ENCODE results near the gene KLB.
"Not testable (repeated sequence)": the region's sequence is repeated elsewhere in the genome, so short reads cannot be mapped to it uniquely, and the experiment has no call there.

The KLB gene

DNA sequence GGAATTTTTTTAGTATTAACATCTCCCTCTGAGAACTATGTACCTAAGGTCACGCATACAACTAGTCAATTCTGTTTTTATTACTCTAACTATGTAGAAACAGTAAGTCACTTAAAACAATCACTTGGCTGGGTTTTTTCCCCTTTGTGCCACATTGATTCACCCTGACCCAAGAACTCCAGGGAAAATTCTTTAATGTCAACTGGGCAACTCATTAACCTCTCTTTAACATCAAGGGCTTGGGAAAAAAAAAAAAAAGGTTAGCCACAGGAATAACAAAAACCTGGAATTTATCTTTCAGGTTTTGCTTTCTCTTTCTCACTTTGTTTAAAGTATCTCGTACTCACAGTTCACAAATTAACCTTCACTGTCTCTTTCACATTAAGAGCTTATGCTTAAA, 43.9 kb downstream of the KLB start:
- Histone ChIP-seq H3K36me3 (peaks cover 86% of the 10 kb centered on the region), H3K4me3 (no peak overlapping the region)

GRCh38 chr4:39451423-39452023, 44.8 kb downstream of the KLB start:
- Histone ChIP-seq H3K27me3 (no peaks in the 10 kb centered on the region), H3K9ac (no peak overlapping the region), H3K4me2 (no peak overlapping the region), H4K20me1 (peaks cover 84% of the 10 kb centered on the region), H3K4me3 (no peak overlapping the region), H3K9me3 (peaks cover 5% of the 10 kb centered on the region), H3K27ac (no peak overlapping the region), H3K4me1 (peaks cover 12% of the 10 kb centered on the region), H3K36me3 (peaks cover 91% of the 10 kb centered on the region)
- no peak for TF ChIP-seq Cebpa-rat (IDR thresholded peaks at IDR 0.05)

More for the DNA sequence above, 43.9 kb downstream of the KLB start:
- TF ChIP-seq Cebpa-rat (IDR thresholded peaks at IDR 0.05), result no peak
- Histone ChIP-seq H4K20me1 (peaks cover 75% of the 10 kb centered on the region), H3K9ac (no peak overlapping the region), H3K4me2 (no peak overlapping the region), H3K27ac (no peak overlapping the region), H3K9me3 (peaks cover 5% of the 10 kb centered on the region), H3K4me1 (peaks cover 3% of the 10 kb centered on the region; the same call in 1 of the 2 replicates), H3K27me3 (no peaks in the 10 kb centered on the region)

DNA sequence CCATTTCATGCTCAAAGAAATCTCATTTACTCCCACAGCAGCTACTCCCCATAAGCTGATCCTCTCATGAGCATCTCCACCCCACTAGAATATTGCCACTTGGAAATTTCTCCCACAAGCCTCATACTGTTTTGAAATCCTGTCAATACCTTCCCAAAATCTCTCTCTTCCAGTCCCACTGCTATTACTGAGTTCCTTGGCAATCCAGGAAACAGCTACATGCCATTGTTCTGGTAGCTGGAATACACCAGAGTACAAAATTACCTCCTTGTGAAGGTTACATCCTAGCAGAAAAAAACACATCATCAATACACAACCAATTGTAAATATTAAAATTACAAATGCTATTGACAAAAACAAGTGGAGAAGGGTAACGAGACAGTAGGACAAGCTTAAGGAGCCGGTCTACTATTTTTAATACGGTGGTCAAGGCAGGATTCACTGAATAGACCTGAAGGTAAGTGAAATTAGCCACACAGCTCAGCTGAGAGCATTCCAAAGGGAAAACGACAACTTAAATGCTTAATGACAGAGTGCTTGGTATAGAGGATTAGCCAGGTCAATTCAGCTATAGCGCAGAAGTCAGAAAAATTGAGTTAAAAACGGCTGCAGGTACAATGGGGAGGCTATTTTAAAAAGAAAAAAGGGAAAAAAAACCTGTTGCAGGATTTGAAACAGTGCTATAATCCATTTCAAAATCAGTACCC, 45.6 kb downstream of the KLB start:
- H3K9me3 ChIP-seq, result no peaks in the 10 kb centered on the region
- no peak overlapping the region for H3K4me2 ChIP-seq
- peaks cover 20% of the 10 kb centered on the region for H3K4me1 ChIP-seq
- no peak overlapping the region for H3K9ac ChIP-seq
- peaks cover 91% of the 10 kb centered on the region for H3K36me3 ChIP-seq
- no peak for TF ChIP-seq Cebpa-rat (IDR thresholded peaks at IDR 0.05)
- no peak overlapping the region for H3K4me3 ChIP-seq
- no peak overlapping the region for H3K27ac ChIP-seq
- peaks cover 92% of the 10 kb centered on the region for H4K20me1 ChIP-seq
- H3K27me3 ChIP-seq, result no peaks in the 10 kb centered on the region

DNA sequence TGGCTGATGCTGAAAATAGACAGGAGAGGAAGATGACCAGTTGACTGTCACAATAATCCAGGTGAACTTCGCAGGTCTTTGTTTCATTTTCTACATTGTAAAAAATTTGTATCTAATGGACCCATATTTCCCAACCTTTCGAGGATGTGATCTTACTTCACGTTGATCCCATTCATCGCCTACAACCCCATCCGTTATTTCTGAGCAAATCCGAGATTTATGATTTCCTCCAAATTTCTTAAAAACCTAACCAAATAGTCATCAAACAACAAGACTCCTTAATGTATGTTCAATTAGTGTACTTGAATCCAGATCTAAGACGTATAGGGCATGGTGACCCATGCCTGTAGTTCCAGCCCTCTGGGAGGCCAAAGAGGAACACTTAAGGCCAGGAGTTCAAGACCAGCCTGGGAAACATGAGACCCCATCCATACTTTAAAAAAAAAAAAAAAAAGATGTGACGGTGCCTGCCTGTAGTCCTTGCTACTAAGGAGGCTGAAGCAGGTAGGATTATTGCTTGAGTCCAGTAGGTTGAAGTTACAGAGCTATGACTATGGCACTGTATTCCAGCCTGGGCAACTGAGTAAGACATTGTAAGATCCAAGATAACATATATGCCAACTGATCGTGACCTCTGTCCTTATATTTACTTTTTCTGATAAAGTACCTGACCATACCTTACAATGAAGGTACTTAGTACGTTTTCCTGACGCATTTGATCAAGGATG, 46.3 kb downstream of the KLB start:
- Histone ChIP-seq H3K36me3 (peaks cover 94% of the 10 kb centered on the region), H3K4me2 (no peak overlapping the region), H4K20me1 (peaks cover 99% of the 10 kb centered on the region), H3K4me1 (peaks cover 24% of the 10 kb centered on the region), H3K27ac (no peak overlapping the region), H3K9me3 (no peaks in the 10 kb centered on the region), H3K4me3 (no peak overlapping the region), H3K9ac (no peak overlapping the region), H3K27me3 (no peaks in the 10 kb centered on the region)
- TF ChIP-seq Cebpa-rat (IDR thresholded peaks at IDR 0.05), result no peak

- H3K9ac ChIP-seq, result no peak overlapping the region
- no peak overlapping the region for H3K4me3 ChIP-seq
- no peak for TF ChIP-seq Cebpa-rat (IDR thresholded peaks at IDR 0.05)
- H3K4me1 ChIP-seq, result peaks cover 24% of the 10 kb centered on the region
- H3K27me3 ChIP-seq, result no peaks in the 10 kb centered on the region
- H3K27ac ChIP-seq, result no peak overlapping the region
- H4K20me1 ChIP-seq, result peaks cover 94% of the 10 kb centered on the region
- no peak overlapping the region for H3K4me2 ChIP-seq
- no peaks in the 10 kb centered on the region for H3K9me3 ChIP-seq
- H3K36me3 ChIP-seq, result peaks cover 91% of the 10 kb centered on the region
Observed at GRCh38 chr4:39453738-39454137, 47.0 kb downstream of the KLB start.

DNA sequence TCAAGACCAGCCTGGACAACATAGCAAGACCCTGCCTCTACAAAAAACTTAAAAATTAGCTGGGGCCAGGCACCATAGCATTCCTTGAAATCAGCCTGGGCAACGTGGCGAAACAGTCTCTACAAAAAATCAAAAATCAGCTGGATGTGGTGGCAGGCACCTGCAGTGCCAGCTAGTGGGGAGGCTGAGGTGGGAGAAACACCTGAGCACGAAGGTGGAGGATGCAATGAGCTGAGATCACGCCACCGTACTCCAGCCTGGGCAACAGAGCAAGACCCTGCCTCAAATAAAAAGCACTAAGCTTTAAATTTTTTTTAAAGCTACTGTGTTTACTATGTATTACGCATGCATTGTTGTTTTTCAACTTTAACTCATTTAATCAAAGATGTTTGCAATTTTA, 48.8 kb downstream of the KLB start:
- peaks cover 31% of the 10 kb centered on the region for H3K4me1 ChIP-seq
- H3K27me3 ChIP-seq, result no peaks in the 10 kb centered on the region
- H3K9me3 ChIP-seq, result no peaks in the 10 kb centered on the region
- H3K27ac ChIP-seq, result no peak overlapping the region
- no peak overlapping the region for H3K4me3 ChIP-seq
- H4K20me1 ChIP-seq, result peaks cover 77% of the 10 kb centered on the region
- TF ChIP-seq Cebpa-rat (IDR thresholded peaks at IDR 0.05), result no peak
- H3K36me3 ChIP-seq, result peaks cover 75% of the 10 kb centered on the region
- peak overlapping the region; percentile 71; the same call in 1 of the 2 replicates for H3K4me2 ChIP-seq
- no peak overlapping the region for H3K9ac ChIP-seq

DNA sequence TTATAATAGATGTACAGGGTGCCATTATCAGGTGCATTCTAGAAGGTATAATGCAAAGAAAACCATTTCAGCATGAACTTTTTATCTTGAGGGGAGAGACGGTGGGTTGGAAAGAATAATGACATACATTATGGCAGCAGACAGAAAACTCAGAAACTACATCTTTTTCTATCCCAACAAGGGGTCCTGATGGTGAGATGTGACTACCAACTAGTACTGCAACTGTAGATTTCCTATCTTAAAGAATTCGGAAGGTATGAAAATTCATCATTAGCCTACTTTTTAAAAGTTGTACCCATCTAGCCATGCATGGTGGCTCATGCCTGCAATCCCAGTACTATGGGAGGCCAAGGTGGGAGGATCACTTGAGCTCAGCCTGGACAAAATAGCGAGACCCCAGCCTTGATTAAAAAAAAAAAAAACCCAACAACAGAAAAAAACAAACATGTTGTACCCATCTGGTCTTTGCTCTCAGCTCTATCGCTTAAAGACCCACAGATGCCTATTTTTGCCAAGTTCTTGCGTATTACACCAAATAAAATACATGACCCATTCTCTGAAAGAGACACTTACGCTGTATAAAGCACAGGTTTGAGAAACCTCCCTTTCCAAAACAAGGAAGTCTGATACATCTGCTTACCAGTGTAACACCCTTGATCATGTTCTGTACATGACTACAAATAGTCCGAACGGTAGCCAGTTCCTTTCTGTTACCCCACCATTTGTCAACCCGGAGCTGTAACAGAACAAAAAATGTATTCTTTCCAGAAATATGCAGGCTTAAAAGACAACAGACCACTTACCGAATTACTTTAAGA, 50.4 kb downstream of the KLB start:
- Histone ChIP-seq H3K4me1 (peaks cover 35% of the 10 kb centered on the region), H3K4me2 (peak overlapping the region; percentile 71), H3K9me3 (no peaks in the 10 kb centered on the region), H3K27me3 (no peaks in the 10 kb centered on the region), H3K9ac (peak overlapping the region; percentile 95), H3K4me3 (peak overlapping the region; percentile 78), H4K20me1 (peaks cover 60% of the 10 kb centered on the region), H3K27ac (peak overlapping the region; percentile 97), H3K36me3 (peaks cover 66% of the 10 kb centered on the region)
- no peak for TF ChIP-seq Cebpa-rat (IDR thresholded peaks at IDR 0.05)

DNA sequence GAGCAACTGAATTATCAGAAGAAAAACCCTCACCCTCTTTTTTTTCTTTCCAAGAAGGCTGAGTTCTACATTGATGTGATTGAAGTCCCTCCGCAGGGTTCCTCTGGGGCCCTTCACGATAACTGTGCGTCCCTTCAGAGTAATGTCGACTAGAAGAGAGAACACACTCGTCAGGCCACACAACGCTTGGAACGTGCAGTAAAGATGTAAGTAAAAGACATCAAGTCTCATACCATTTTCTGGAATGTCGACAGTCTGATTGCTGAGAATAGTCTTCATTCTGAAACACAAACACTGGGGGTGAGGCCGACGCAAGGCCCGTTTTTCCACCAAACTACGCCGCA, 51.4 kb downstream of the KLB start:
- peaks cover 35% of the 10 kb centered on the region for H3K4me1 ChIP-seq
- H3K9me3 ChIP-seq, H3K27me3 ChIP-seq: not testable (repeated sequence)
- peak overlapping the region; percentile 97 for H3K27ac ChIP-seq
- H3K4me2 ChIP-seq, result peak overlapping the region; percentile 71
- peaks cover 50% of the 10 kb centered on the region for H4K20me1 ChIP-seq
- H3K36me3 ChIP-seq, result peaks cover 63% of the 10 kb centered on the region
- H3K9ac ChIP-seq, result peak overlapping the region; percentile 95
- peak overlapping the region; percentile 78 for H3K4me3 ChIP-seq

- peak; percentile 79 for TF ChIP-seq Cebpa-rat (IDR thresholded peaks at IDR 0.05)
- H3K27ac ChIP-seq, result peak within 1 kb of the TSS; percentile 97
- H3K4me2 ChIP-seq, result peak within 1 kb of the TSS; percentile 85
- H3K4me1 ChIP-seq, result peaks cover 35% of the 10 kb centered on the region
- H3K27me3 ChIP-seq, result no peaks in the 10 kb centered on the region
- H3K36me3 ChIP-seq, result peaks cover 63% of the 10 kb centered on the region
- H3K9me3 ChIP-seq, result no peaks in the 10 kb centered on the region
- peak within 1 kb of the TSS; percentile 95 for H3K9ac ChIP-seq
- peak within 1 kb of the TSS; percentile 78 for H3K4me3 ChIP-seq
- H4K20me1 ChIP-seq, result peaks cover 44% of the 10 kb centered on the region
Observed at GRCh38 chr4:39458505-39459300, 52.0 kb downstream of the KLB start, which contains the start of the genes LIAS and RPL9. Gene LIAS, plus strand, starts transcription at chr4:39459056. Its CDS starts 62 bp downstream, at chr4:39459118. Gene RPL9, minus strand, starts transcription at chr4:39458922. Its CDS starts 483 bp downstream, at chr4:39458439.
